NCI-H526 (cell line): ENCODE data around the gene CENPV.
A peak's percentile ranks its signal among the peaks of the same experiment; 100 is the strongest.

ENCODE experiments used
- DNase-seq, 2 experiments: peaks; one replicate each; lab custom pipeline; 2025; lab: John Stamatoyannopoulos, UW

Gene CENPV

GRCh38 chr17:16361874-16362273, 8.6 kb upstream of the CENPV start:
- DNase-seq, result no peak

- DNase-seq, result no peak
Measured at GRCh38 chr17:16358394-16358793, 5.1 kb upstream of the CENPV start.

- DNase-seq, result no peak
Measured at GRCh38 chr17:16354585-16354984, 1.3 kb upstream of the CENPV start.

- DNase-seq, result peak; percentile 42 to 68
Measured at GRCh38 chr17:16352667-16353316, 477 bp downstream of the CENPV start.

GRCh38 chr17:16352303-16352666, 984 bp downstream of the CENPV start:
- peak; percentile 42 to 67 for DNase-seq

GRCh38 chr17:16351831-16352230, 1.4 kb downstream of the CENPV start:
- no peak for DNase-seq

- DNase-seq, result no peak
Measured at GRCh38 chr17:16349431-16349830, 3.8 kb downstream of the CENPV start.

- no peak for DNase-seq
Measured at GRCh38 chr17:16348586-16348985, 4.7 kb downstream of the CENPV start.

- DNase-seq, result no peak
Measured at GRCh38 chr17:16346721-16347271, 6.5 kb downstream of the CENPV start.

GRCh38 chr17:16345565-16345964, 7.7 kb downstream of the CENPV start:
- DNase-seq, result no peak

GRCh38 chr17:16343569-16343968, 9.7 kb downstream of the CENPV start:
- no peak for DNase-seq

- DNase-seq, result no peak
Measured at GRCh38 chr17:16342979-16343378, 10.3 kb downstream of the CENPV start.

- DNase-seq, result no peak
Measured at GRCh38 chr17:16339959-16340358, 13.3 kb downstream of the CENPV start.

- no peak for DNase-seq
Measured at GRCh38 chr17:16339402-16339801, 13.9 kb downstream of the CENPV start.

GRCh38 chr17:16338391-16338790, 14.9 kb downstream of the CENPV start:
- DNase-seq, result no peak

- DNase-seq, result no peak
Measured at GRCh38 chr17:16329519-16330271, 23.6 kb downstream of the CENPV start.

GRCh38 chr17:16328997-16329396, 24.3 kb downstream of the CENPV start:
- DNase-seq, result no peak

GRCh38 chr17:16327018-16327417, 26.3 kb downstream of the CENPV start:
- no peak for DNase-seq

GRCh38 chr17:16325964-16326363, 27.3 kb downstream of the CENPV start:
- no peak for DNase-seq

GRCh38 chr17:16322636-16323035, 30.6 kb downstream of the CENPV start:
- no peak for DNase-seq

- no peak for DNase-seq
Measured at GRCh38 chr17:16319969-16320368, 33.3 kb downstream of the CENPV start.

- DNase-seq, result no peak
Measured at GRCh38 chr17:16314859-16315258, 38.4 kb downstream of the CENPV start.

GRCh38 chr17:16314189-16314588, 39.1 kb downstream of the CENPV start:
- DNase-seq, result no peak
